Activated T-cell treated with anti-CD3 and anti-CD28 coated beads, Interleukin-2, amount 50 U/mL, for 4 hours (primary cell): ENCODE measurements around the gene PXN. TPM values are rescaled to one million over a fixed set of nuclear protein-coding genes. Genes with fewer than 3 reads are reported as not detected.
"Not testable (repeated sequence)": the region's sequence is repeated elsewhere in the genome, so short reads cannot be mapped to it uniquely, and the experiment has no call there.

Source experiments
- ATAC-seq, 2 donors: fragments of 200-7000 bp; cut with Tn5 transposase; one replicate each; pipeline ENCODE4 v1.10.0; 2021
- DNase-seq: peaks from one replicate; pipeline ENCODE4 v3.0.0-alpha.2; 2020
- H3K27me3 Mint-ChIP-seq: one replicate; pipeline ENCODE4 v1.8.0; 2021; ENCODE audit warnings: low read depth, mixed read lengths
- H3K36me3 Mint-ChIP-seq: one replicate; pipeline ENCODE4 v1.8.0; 2022; ENCODE audit warnings: mixed read lengths; ENCODE audit not compliant: insufficient read depth
- H3K4me1 Mint-ChIP-seq: one replicate; pipeline ENCODE4 v1.8.0; 2021; ENCODE audit warnings: low read depth, mixed read lengths
- H3K4me3 Mint-ChIP-seq: one replicate; pipeline ENCODE4 v1.8.0; 2021; ENCODE audit warnings: mild to moderate bottlenecking, moderate library complexity, mixed read lengths
- H3K9me3 Mint-ChIP-seq: one replicate; pipeline ENCODE4 v1.8.0; 2021; ENCODE audit warnings: mixed read lengths
- total RNA-seq, 3 donors: library from RNA; stranded (reverse); gene quantifications; one replicate each; pipeline ENCODE4 v1.2.1, GENCODE V29; 2021

PXN gene
- total RNA-seq, 3 donors from 2014 or later: 49.2 to 54.0 (median 51.1) TPM

- H3K27me3 Mint-ChIP-seq, ATAC-seq, DNase-seq, H3K9me3 Mint-ChIP-seq: not testable (repeated sequence)
- peaks cover 86% of the 10 kb centered on the region for H3K4me1 Mint-ChIP-seq
- H3K4me3 Mint-ChIP-seq: peak overlapping the region; percentile 68
- H3K36me3 Mint-ChIP-seq: peaks cover 17% of the 10 kb centered on the region
These were observed 12.2 kb downstream of the PXN start for GRCh38 chr12:120253313-120253712.

- Mint-ChIP-seq H3K36me3 (peaks cover 17% of the 10 kb centered on the region), H3K27me3 (no peaks in the 10 kb centered on the region), H3K9me3 (no peaks in the 10 kb centered on the region), H3K4me1 (peaks cover 86% of the 10 kb centered on the region), H3K4me3 (peak overlapping the region; percentile 68)
- DNase-seq: peak; percentile 66
- peak; percentile 91 to 94 for ATAC-seq
These were observed 13.2 kb downstream of the PXN start for GRCh38 chr12:120252071-120252906.

DNA sequence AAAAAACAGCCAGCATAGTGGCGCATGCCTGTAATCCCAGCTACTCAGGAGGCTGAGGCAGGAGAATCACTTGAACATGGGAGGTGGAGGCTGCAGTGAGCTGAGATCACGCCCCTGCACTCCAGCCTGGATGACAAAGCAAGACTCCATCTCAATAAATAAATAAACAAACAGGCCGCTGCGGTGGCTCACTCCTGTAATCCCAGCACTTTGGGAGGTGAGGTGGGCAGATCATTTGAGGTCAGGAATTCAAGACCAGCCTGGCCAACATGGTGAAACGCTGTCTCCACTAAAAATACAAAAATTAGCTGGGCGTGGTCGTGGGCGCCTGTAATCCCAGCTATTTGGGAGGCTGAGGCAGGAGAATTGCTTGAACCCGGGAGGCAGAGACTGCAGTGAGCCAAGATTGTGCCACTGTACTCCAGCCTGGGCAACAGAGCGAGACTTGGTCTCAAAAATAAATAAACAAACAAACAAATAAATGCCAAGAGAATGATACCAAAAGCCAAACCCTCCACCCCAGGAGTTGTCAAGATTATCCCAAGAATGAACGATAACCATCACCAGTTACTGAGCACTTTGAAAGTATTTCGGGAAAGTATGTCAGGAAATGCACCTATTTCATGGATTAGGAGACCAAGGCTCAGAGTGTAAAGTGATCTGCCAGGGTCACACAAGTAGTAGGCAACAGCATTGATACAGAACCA lies 14.0 kb downstream of the PXN start:
- peak overlapping the region; percentile 68 for H3K4me3 Mint-ChIP-seq
- H3K27me3 Mint-ChIP-seq, ATAC-seq, H3K9me3 Mint-ChIP-seq, DNase-seq: not testable (repeated sequence)
- peaks cover 17% of the 10 kb centered on the region for H3K36me3 Mint-ChIP-seq
- peaks cover 86% of the 10 kb centered on the region for H3K4me1 Mint-ChIP-seq

DNA sequence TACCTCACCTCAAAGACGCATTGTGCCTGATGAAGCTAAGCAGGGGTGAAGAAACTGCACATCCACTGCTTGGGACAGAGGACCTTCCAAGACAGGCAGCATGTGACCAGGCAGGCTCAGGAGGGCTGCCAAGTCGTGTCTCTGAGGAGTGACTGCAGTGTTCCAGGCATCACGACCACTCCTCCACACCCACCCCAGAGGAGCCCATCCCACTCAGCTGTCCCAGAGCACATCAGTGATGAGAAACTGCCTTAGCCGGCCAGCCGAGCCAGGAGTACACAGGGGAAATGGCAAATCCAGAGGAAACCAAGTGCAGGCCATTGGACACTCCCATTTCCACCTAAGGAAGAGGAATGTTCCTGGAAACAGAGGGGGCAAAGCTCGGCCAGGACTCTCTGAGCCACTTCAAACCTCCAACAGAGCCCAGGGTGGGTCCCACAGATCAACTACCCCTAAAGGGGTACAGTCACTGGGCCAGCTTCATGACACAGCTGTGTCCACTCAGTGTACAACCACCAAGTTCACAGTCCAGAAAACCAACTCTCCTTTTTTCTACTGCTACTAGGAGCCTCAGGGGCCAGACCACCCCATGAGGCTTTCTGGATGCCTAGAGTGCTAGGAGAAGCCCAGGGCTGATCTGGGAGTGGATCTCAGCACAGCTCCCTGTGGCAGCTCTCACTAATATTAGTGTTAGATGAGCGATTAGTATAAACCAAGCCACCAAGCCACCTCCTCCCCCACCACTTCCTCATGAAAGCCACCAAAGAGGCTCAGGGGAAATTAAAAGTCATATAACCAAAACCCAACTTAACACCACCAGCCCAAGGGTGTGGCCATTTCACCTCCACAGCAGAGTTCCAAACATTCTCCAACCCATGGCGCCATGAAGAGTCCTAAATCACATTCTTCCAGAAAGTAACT lies 15.4 kb downstream of the PXN start:
- peak overlapping the region; percentile 50 for H3K4me3 Mint-ChIP-seq
- peaks cover 11% of the 10 kb centered on the region for H3K36me3 Mint-ChIP-seq
- ATAC-seq (peak in 1 of 2 donors; percentile 9), DNase-seq (no peak)
- H3K9me3 Mint-ChIP-seq: no peaks in the 10 kb centered on the region
- H3K4me1 Mint-ChIP-seq: peaks cover 80% of the 10 kb centered on the region
- no peaks in the 10 kb centered on the region for H3K27me3 Mint-ChIP-seq

DNA sequence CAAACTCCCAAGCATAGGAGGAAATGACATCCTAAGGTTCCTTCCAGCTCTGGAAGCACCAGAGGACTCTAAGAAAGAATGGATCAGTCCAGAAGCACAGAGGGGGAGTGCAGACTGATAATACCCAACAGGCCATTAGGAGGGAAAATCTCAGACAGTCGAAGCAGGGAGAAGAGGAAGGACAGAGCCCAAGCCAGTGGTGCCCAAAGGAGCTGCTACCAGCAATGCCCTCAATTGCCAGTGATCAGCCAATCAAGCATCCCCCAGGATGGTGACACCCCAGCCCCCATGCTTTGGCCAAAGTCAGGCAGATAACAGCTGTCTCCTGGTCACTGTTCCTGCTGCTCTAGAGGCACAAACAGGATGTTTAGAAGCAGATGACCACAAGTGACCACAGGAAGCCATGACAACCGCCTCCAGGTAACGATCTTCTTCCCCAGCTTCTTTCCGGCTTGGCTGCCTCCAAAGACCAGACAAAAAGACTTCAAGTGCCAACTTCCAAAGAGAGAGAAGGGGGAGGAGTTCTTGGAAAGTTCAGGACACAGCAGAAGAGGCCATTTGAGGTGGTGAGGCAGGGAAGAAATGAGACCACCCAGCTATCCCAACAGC lies 16.2 kb downstream of the PXN start:
- H3K4me1 Mint-ChIP-seq: peaks cover 77% of the 10 kb centered on the region
- H3K4me3 Mint-ChIP-seq: peak overlapping the region; percentile 45
- DNase-seq (no peak), ATAC-seq (no peak)
- no peaks in the 10 kb centered on the region for H3K27me3 Mint-ChIP-seq
- peaks cover 6% of the 10 kb centered on the region for H3K36me3 Mint-ChIP-seq
- no peaks in the 10 kb centered on the region for H3K9me3 Mint-ChIP-seq

GRCh38 chr12:120247621-120248030 lies 17.9 kb downstream of the PXN start:
- Mint-ChIP-seq H3K9me3 (no peaks in the 10 kb centered on the region), H3K4me1 (peaks cover 77% of the 10 kb centered on the region), H3K36me3 (peaks cover 9% of the 10 kb centered on the region), H3K27me3 (no peaks in the 10 kb centered on the region), H3K4me3 (peak overlapping the region; percentile 39)
- DNase-seq (no peak), ATAC-seq (no peak)

GRCh38 chr12:120247183-120247582 lies 18.3 kb downstream of the PXN start:
- no peak for ATAC-seq
- no peak for DNase-seq
- H3K36me3 Mint-ChIP-seq: peaks cover 9% of the 10 kb centered on the region
- H3K4me1 Mint-ChIP-seq: peaks cover 76% of the 10 kb centered on the region
- H3K27me3 Mint-ChIP-seq: no peaks in the 10 kb centered on the region
- H3K9me3 Mint-ChIP-seq: no peaks in the 10 kb centered on the region
- peak overlapping the region; percentile 39 for H3K4me3 Mint-ChIP-seq

- peaks cover 76% of the 10 kb centered on the region for H3K4me1 Mint-ChIP-seq
- H3K36me3 Mint-ChIP-seq: peaks cover 11% of the 10 kb centered on the region
- not testable (repeated sequence) for DNase-seq, H3K4me3 Mint-ChIP-seq, H3K27me3 Mint-ChIP-seq, ATAC-seq, H3K9me3 Mint-ChIP-seq
These were observed 18.8 kb downstream of the PXN start for GRCh38 chr12:120246705-120247104.

DNA sequence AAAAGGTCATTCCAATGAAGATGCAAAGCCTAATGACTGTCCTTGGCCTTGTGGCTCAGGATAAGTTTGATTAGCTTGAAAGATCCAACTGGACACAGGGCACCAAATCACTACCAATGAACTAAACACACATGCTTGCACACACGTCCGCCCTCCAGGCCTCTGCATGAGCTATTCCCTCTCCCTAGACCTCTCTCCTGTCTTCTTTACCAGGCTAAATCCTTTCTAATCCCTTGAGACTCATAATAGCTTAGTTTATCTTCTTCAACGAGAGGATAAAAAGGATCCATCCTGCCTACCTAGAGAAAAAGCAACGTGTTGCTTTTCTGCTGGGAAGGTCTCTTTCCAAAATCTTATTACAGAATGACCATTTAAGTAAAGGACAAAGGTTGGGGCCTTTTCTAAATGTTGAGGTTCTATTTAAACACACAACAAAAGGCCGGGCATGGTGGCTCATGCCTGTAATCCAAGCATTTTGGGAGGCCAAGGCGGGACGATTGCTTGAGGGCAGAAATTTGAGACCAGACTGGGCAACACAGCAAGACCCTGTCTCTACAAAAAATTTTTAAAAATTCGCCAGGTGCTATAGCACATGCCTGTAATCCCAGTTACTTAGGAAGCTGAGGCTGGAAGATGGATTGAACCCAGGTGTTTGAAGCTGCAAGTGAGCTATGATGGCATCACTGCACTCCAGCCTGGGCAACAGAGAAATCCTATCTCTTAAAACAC lies 22.4 kb downstream of the PXN start:
- peaks cover 74% of the 10 kb centered on the region for H3K4me1 Mint-ChIP-seq
- H3K36me3 Mint-ChIP-seq: peaks cover 13% of the 10 kb centered on the region

GRCh38 chr12:120242275-120242799 lies 23.2 kb downstream of the PXN start:
- no peak for DNase-seq
- no peak for ATAC-seq
- Mint-ChIP-seq H3K36me3 (peaks cover 11% of the 10 kb centered on the region), H3K27me3 (no peaks in the 10 kb centered on the region), H3K9me3 (no peaks in the 10 kb centered on the region), H3K4me3 (no peak overlapping the region), H3K4me1 (peaks cover 74% of the 10 kb centered on the region)

More for the DNA sequence above, 22.4 kb downstream of the PXN start:
- no peaks in the 10 kb centered on the region for H3K27me3 Mint-ChIP-seq
- ATAC-seq (no peak), DNase-seq (no peak)
- H3K9me3 Mint-ChIP-seq: no peaks in the 10 kb centered on the region
- H3K4me3 Mint-ChIP-seq: no peak overlapping the region

DNA sequence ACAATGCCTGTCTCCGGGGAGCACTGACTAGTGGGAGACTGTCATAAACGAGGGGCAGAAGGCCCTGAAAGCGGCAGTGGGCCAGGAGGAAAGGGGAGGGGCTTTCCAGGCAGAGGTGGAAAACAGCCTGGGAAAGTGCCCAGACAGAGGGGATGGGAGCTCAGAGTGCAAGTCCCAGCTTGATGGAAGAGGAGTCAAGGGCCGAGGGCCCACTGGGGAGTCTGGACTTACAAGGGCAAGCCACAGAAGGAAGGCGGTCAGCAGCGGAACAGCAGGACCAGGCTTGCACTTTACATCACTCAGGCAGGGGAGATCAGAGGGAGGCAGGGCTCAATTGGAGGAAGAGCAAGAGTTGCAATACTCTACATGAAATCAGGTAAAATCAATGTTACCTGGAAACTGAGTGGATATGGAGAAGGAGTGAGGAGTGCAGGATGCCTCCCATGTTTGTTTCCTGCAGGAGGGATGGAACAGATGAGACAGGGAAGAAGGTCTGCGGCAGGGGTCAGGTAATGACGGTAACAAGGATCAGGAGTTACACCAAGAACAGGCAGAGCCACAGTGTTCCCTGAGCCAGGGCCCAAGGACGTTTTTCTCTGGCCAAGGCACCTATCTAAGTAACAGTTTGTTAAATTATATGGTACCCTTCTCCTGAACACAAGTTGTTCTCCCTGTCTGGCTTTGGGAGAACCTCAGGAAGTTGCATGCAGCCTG lies 23.8 kb downstream of the PXN start:
- Mint-ChIP-seq H3K4me1 (peaks cover 73% of the 10 kb centered on the region), H3K9me3 (no peaks in the 10 kb centered on the region), H3K27me3 (no peaks in the 10 kb centered on the region), H3K4me3 (no peak overlapping the region), H3K36me3 (peaks cover 11% of the 10 kb centered on the region)
- no peak for DNase-seq
- ATAC-seq: no peak

GRCh38 chr12:120240495-120240833 lies 25.1 kb downstream of the PXN start:
- ATAC-seq (no peak), DNase-seq (no peak)
- no peak overlapping the region for H3K4me3 Mint-ChIP-seq
- no peaks in the 10 kb centered on the region for H3K9me3 Mint-ChIP-seq
- peaks cover 79% of the 10 kb centered on the region for H3K4me1 Mint-ChIP-seq
- no peaks in the 10 kb centered on the region for H3K27me3 Mint-ChIP-seq
- H3K36me3 Mint-ChIP-seq: peaks cover 11% of the 10 kb centered on the region
